ENCODE measurements around the gene MRPL45.
"Not testable (repeated sequence)": the region's sequence is repeated elsewhere in the genome, so short reads cannot be mapped to it uniquely, and the experiment has no call there.

The MRPL45 gene

DNA sequence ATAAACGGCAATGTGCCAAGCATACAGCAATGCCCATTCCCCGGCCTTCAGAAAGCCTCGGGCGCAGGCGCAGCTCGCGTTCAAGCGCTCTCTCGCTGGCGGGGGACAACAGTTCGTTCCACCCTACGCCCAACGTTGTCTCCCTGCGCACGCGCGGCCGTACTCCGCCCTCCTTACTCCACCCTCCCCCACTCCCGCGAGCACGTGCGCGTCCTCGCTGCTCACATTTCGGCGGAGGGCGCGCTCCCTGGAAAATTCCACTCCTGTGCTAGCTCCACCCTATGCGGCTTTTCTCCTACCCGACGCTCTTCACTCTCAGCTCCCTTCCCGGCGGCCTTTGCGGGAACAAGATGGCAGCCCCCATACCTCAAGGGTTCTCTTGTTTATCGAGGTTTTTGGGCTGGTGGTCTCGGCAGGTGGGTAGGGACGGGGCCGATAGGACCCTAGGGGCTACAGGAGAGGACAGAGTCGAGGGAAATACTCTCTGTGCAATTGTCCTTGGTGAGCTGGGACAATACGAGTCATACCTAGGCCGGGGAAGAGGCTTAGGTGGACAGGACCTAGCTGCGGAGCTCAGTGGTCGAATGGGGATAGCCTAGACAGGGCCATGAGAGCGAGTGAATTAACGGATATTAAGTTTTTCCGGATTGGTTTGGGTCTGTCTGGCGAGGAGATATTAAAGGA is at the start of gene MRPL45:
Gene MRPL45, plus strand, starts transcription at position 335 of the 684 bp plus-strand sequence. Its CDS starts 16 bp downstream, at position 351.
- peak; percentile 95 for DNase-seq

DNA sequence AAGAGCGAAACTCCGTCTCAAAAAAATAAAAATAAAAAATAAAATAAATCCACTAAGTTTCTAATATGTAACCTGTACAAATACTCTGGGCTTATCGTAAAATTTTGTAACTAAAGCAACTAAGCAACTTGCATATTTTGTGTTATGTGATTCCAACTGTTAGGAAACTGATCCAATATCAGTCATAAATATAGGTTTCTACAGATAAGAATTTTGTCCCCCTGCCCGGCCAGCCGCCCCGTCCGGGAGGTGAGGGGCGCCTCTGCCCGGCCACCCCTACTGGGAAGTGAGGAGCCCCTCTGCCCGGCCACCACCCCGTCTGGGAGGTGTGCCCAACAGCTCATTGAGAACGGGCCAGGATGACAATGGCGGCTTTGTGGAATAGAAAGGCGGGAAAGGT is 43.8 kb upstream of the MRPL45 start:
- not testable (repeated sequence) for DNase-seq

DNA sequence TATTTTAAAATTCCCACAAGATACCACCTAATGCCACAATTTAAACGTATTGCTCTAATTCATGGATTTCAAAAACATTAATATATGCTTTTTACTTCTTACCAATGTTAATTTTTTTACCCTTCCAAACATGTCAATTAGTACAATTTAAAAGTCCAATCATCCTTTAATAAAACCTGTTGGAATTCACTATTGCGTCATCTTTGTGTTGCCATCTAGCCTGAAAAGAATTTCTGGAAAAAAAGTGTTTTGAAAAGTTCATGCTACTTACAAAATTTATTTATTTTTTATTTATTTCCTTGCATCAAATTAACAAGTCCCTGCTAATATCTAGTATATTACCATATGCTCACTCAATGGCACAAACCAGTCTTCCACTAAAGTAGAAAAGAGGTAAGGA is 42.6 kb upstream of the MRPL45 start:
- DNase-seq = not testable (repeated sequence)

DNA sequence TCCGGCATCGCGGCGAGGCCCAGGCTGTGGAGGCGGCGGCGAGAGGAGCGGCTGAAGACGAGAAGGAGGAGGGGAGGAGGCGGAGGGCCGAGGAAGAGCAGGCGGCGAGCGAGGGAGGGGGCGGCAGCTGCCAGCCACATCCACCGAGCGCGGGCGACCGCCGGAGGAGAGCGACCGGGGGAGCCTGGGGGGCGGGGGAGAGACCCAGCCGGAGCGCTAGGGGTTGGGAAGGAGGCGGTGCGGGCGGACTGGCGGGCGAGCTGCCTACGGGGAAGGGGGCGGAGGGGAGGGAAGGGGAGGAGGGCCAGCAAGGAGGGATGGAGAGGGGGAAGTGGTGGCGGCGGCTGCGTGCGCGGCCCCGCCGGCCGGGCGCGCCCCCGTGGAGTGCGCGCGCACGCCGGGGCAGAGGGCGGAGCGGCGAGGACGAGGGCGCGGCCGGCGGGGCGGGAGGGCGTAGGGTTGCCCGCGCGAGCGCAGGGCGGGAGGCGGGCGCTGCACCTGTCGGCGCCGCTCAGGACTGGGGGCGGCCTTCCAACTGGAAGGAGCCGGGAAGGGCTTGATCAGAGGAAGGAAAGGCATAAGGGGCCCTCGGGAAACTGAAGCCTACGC is 39.9 kb upstream of the MRPL45 start:
- peak; percentile 61 for DNase-seq

DNA sequence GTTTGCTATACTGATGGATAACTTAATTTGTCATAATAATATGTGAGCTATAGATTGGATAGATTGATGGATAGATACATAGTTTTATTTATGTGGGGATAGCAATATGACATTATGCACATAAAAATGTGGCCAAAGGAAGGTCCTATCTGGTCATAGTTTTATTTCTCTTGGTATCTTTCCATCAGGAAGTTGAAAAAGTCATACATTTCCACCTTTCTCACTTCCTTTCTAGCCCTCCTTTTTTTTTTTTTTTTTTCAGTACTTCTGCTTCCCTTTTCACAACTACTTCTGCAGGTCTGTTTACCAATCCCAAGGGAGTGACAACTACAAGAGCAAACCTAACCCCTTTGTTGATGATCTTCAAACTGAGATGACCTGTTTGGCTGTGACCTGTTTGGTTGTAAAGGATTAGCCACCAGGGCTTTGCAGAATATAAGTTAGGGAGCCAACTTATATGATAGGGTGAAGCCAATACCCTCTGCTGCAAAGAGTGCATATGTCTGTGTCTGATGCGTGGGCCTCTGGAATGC is 30.9 kb upstream of the MRPL45 start:
- DNase-seq = not testable (repeated sequence)

DNA sequence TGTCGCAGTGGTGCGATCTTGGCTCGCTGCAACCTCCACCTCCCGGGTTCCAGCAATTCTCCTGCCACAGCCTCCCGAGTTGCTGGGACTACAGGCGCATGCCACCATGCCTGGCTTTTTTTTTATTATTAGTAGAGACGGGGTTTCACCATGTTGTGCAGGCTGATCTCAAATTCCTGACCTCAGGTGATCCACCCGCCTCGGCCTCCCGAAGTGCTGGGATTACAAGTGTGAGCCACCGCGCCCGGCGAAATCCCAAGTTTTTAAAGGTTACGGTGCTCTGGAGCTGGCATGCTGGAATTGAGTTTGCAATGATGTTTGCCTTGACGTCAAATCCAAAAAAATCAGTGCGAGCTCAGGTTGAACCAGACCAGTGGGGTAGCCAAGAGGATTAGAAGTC is 30.4 kb upstream of the MRPL45 start:
- not testable (repeated sequence) for DNase-seq

DNA sequence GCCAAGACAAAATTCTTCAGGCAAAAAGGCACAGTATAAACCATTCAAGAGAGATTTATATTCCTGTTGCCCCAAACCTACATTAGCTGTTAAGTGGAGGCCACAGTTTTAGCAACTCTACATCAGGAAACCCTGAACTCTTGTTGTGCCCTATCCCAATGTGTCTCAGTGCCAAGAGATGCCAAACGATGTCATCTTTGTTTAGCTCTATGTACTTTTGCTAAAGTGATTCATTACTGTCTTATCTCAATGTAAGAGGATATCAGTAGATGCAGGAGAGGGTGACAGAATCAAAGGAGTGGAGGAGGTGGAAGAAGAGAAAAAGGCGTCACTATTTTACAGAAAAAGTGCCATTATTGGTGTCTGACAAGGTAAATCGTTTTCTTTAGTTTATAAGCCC is 28.8 kb upstream of the MRPL45 start:
- not testable (repeated sequence) for DNase-seq

DNA sequence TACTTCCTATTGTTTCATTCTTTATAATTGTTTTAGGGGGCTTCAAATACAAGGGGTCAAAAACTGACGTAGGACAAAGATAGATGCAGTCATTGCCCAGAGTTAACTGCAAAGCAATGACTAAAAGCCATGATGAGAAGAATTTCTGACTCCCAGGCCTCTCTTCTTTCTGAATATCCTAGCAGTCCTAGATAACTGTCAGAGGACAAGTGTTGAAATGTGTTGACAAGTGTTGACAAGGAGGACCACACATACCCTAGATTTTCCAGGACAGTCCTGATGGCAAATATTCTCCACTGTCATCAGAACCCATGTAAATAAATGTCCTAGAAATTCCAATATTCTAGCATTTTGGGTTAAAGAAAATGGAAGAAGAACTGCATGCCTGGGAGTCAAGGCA is 27.9 kb upstream of the MRPL45 start:
- DNase-seq = not testable (repeated sequence)

DNA sequence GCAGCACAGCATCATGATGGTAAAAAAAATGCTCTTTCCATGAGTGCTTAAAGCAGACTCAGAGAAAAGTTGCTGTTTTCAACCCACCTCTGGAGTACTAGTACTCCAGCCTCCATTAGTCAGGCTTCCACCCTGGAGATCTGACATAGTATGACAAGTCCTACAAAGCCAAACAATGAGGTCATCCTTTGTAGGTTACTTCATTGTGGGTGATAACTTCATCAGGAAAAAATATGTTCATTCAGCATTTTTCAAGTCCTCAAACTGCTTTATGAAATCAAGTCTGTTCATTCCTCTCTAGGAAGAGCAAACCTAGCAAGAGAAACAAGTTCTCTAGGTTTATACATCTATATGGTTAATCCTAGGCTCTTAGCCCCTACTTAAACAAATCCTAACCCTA is 27.4 kb upstream of the MRPL45 start:
- not testable (repeated sequence) for DNase-seq

DNA sequence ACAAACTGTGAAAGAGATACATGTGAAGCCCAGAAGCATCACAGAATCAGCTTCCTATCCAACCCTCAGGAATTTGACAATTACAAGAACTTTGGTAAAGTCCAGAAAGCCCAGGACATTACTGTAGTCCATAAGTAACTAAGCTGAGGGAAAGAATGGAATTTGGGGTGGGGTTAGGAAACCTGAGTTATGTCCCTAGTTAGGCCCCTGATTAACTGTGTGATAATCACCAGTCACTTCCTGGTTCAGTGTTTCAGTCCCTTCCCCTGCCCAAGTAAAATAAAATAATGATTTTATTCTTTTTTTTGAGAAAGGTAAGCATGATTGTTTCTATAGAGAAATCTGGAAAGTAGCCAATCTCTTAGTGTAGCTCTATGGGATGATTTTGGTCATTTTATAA is 11.0 kb upstream of the MRPL45 start:
- DNase-seq = not testable (repeated sequence)

DNA sequence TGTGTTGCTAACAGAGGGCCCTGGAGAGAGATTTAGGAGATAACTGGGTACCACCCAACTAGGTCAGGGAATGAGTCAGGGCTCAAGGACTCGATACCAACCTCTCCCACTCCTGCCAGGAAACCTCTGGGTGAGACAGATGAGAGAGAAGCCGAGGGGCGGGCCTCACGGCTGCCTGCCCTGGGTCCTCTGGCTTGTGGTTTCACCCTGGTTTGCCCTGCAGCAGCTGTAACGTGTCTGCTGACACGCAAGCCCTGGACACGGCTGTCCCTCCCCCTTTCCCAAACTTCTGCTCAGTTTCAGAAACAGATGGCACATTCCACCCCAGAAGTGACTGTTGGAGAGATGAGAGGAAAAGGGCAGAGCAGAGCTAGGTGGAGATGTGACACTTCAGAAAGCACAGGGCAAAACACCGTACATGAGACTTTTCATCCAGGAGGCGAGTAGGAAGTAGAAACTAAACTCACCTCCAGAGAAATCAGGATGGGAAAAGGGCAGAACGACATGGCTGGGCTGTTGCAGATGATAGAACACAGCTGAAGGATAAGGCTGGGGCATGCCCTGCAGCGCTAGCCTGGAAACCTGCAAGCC is 10.4 kb upstream of the MRPL45 start:
- not testable (repeated sequence) for DNase-seq

DNA sequence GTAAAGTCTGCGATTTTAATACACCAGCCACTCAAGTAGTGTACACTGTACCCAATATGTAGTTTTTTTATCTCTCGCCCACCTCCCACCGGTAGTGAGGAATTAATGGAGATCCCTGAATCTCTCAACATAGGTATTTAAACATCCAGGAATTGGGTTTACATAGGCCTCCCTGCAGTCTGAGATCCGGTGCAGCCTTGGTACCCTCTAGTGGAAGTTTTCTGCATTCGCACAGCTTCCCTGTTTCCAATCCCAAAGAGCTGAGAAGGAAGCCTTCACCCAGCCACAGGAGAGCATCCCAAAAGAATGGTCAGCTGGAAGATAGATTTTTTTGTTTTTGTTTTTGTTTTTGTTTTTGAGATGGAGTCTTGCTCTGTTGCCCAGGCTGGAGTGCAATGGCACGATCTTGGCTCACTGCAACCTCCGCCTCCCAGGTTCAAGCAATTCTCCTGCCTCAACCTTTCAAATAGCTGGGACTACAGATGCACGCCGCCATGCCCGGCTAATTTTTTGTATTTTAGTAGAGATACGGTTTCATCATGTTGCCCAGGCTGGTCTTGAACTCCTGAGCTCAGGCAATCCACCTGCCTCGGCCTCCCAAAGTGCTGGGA is 8.6 kb upstream of the MRPL45 start:
- DNase-seq = peak; percentile 12

DNA sequence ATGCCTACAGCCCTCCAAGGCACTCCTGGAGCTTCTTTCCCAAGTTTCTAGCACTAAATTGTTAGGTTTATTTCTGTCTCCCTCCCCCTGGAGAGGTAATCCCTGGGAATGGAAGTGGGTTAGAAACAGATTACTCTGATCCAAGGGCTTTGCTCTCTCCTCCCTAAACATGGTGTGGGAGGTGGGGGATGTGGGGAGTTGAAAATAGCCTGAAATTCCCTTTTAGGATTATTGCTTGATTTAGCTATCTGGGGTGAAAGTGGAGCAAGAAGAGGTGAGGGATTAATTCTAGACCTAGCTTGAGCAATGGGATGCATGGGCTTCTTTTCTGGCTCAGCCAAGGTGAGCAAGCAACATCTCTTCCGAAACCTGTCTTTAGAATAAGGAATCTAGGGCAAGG is 7.2 kb upstream of the MRPL45 start:
- not testable (repeated sequence) for DNase-seq

DNA sequence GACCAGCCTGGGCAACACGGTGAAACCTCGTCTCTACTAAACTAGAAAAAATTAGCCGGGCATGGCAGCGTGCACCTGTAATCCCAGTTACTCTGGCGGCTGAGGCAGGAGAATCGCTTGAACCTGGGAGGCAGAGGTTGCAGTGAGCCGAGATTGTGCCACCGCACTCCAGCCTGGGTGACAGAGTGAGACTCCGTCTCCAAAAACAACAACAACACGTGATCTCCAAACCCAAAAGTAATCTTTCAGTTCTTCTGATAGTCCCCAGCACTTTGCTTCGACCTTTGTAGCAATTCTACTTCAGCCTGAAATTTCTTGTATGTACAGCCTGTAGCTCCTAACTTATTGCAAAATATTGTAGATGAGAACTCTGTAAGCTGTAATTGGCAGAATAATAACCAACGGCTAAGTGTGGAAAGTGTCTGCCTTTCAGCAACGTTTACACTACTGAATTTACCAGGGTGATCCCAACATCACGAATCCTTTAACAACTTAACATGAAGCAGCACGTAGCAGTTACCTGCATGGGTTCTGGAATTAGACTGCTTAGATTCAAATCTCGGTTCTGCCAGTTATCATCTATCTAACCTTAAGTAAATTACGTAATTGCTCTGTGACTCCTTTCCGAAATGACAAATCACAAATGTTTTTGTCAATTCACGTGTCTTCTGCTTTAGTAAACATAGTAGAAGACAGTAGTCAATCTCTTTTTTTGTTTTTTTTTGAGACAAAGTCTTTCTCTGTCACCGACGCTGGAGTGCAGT is 1.2 kb upstream of the MRPL45 start:
- DNase-seq = not testable (repeated sequence)

DNA sequence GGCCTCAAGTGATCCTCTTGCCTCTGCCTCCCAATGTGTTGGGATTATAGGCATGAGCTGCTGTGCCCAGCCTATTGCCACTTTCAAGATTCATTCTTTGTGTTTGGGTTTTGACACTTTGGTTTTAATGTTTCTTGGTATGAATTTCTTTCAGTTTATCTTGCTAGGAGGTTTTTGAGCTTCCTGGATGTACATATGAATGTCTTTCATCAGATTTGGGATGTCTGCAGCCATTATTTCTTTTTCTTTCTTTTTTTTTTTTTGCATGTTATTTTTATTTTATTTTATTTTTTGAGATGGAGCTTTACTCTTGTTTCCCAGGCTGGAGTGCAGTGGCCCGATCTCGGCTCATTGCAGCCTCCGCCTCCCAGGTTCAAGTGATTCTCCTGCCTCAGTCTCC is 18.5 kb downstream of the MRPL45 start:
- no peak for DNase-seq

DNA sequence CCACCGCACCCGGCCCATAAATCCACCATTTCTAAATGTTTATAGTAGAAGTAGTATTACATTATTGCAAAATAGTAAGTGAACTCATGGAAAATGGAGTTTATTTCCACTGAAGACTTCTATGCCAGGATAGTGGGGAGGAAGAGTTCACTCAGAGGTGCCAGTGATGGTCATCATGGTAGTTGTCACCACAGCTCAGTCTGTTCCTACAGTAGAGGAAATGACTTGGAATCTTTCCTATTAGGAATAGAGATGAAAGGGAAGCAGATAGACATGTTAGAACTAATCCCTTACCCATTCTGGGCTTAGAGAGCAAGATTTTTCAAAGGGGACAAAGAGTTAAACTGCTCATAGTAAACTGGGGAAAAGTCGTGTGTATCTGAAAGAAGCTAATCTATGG is 20.1 kb downstream of the MRPL45 start:
- DNase-seq = no peak

DNA sequence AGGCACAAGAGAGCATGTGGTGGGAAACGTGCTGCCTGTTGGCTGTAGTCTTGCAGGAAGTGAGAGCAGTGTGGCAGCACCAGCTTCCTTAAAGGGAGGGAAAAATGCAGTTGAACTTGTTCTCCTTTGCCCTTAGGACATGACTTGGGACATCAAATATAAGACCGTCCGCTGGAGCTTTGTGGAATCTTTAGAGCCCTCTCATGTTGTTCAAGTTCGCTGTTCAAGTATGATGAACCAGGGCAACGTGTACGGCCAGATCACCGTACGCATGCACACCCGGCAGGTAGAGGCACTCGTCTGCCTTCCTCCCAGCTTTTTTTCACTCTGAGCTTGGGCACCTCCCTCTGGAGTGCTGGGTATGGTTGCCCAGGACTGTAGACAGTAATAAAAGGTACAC is 23.5 kb downstream of the MRPL45 start:
- no peak for DNase-seq

DNA sequence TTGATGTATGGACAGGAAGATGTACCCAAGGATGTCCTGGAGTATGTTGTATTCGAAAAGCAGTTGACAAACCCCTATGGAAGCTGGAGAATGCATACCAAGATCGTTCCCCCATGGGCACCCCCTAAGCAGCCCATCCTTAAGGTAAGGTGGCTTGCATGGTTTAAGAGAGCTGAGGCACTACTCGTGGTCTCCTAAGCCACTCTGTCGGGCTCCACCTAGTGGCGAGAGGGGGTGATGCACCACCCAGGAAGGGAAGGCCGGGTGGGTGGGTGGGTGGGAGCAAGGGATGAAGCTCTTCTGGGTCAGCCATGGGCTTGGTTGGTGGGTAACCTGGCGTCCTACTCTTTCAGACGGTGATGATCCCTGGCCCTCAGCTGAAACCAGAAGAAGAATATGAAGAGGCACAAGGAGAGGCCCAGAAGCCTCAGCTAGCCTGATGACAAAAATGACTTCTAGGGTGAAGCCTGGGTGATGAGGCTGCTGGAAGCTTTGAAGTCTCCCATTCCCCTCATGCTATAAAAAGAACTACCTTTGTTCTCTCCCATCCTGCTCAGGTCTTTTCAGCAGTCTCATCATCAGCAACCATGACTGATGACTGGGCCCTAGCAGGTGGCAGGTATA is 25.3 kb downstream of the MRPL45 start:
- peak; percentile 1 for DNase-seq

DNA sequence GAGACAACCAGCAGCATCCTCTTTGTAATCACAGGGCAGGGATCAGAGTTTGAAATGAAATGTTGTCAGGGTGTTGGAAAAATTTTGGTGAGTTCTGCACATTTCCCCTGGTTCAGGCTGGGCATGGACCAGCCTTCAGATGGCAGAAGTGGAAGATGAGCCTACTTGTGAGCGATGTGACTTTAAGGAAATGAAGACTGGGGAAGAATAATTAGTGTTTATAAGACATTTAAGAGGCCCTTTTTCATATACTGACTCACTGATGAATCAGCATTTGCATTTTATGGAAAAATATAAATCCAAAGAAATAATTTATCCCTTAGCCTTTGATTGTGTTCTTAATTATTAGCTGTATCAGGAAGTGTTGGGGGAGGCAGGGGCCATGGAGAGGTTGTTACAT is 25.9 kb downstream of the MRPL45 start:
- no peak for DNase-seq

DNA sequence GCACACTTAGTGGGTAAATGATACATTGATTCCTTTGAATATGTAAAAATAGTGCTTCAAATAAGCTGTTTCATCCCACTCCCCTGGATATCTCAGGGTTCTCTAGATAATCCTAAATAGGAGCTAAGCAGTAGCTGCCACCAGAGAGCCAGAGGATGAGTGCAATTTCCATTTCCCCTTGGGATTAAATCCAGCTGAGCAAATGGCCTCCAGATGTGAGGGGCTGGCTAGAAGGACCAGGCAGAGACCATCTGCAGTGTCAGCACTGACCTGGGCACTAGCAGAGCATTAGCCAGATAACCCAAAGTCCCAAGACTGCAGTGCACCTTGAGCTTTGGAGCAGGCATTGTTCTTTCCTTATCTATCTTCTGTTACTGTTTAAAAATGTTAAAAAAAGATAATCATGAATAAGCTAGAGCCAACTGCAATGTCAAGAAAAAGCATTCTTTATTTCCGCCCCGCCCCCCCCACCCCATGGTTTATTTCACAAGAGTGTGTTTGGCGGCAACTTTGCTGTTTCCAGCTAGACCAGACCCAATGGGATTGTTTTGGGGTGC is 27.3 kb downstream of the MRPL45 start:
- DNase-seq = no peak

DNA sequence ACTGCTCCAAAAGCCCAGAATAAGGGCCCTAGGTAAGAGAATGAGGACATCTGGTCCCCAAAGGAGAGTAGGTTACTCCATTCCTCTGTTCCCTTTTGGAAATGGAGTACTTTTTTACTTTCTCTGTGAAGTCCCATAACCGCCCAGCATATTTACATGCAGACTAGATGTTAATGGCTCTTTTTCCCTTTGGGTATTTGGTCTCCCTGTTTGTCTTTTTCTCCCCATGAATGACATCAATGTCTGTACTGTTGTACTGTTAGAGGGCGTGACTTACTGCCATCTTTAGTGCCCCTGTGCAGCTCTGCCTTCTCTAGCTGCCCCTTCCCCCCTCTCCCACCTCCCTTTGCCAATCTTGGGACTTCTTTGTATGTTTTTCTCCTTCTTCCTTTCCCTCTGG is 27.8 kb downstream of the MRPL45 start:
- DNase-seq = no peak

DNA sequence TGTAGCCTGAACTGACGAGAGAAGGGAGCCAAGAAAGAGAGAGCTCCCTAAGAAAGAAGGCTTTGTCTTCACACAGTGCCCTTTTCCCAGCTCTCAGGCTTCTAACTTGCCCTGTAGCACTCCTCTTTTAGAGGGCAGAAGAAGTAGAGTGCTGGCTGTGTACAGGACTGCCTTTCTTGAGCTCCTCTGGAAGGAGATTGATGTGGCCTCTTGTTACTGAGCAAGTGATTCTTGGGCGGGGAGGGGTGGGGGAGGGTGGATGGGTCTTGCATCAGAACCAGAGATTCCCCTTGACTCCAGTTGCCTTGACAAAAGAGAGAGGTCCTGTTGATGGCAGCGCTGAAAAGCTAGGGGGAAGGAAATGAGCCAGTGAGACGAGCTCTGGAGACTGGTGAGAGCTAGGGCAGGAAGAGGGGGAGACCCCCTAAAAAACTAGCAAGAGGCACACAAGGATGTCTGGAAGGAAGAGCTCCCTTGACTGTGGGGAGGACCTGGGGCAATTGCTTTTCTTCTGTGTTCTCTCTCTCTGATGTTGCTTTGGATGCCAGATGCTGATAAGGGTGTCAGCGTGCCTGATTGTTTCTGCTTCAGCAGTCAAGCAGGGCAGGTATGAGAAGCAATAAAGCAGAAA is 28.4 kb downstream of the MRPL45 start:
- DNase-seq = no peak

Data from DMS153 (cell line).